Fibroblast of skin of right biceps (primary cell): ENCODE measurements around the gene GMPR2.

Experiments
- DNase-seq: peaks from one replicate; pipeline ENCODE4 v3.0.0-alpha.2; 2013

The GMPR2 gene

GRCh38 chr14:24271134-24271833 lies 38.6 kb downstream of the GMPR2 start, which contains the start of gene RABGGTA:
TSS of gene RABGGTA (minus strand) at chr14:24271597. CDS start at chr14:24271115, 482 bp downstream.
- peak; percentile 88 for DNase-seq

DNA sequence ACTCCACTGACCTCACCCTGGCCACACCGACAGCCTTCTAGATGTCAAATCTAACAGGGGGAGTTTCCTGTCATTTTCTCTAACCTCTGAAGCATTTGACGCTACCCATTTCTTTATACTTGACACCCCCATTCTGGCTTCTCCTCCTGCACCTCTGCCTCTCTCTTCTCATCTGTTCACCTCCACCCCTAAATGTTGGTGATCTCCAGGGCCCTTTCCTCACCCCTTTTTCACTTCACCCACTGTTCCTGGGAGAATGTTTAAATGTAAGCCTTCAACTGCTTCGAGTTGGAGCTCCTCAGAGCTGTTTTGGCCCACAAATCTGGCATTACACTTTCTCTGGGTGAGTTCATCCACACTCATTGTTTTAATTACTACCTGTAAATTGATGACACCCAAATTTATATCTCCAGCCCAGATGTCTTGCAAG lies 39.1 kb downstream of the GMPR2 start:
- DNase-seq: no peak

GRCh38 chr14:24272467-24272866 lies 39.7 kb downstream of the GMPR2 start:
- DNase-seq: no peak

DNA sequence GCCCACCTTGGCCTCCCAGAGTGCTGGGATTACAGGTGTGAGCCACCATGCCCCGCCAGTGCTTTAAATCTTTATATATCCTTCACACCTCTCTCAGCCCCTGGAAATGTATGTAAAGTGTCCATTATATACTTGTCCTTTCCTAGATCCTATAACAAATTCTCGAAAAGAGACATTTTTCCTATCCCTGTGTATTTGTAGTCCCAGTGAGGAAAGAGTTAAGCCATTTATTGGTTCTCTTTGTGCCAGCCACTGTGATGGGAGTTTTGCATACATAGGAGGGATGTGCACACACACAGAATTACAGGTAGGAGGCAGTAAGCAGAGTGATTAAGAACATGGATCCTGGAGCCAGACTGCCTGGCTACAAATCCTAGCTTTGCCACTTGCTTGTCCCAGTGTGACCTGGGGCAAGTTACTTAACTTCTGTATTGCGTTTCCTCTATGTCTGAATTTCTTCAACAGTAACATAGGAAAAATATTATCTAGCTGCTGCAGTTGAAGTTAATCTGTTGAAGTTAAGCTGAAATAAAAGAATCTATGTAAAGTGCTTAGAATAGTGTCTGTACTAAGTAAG lies 40.8 kb downstream of the GMPR2 start:
- no peak for DNase-seq

- no peak for DNase-seq
These were observed 41.4 kb downstream of the GMPR2 start for GRCh38 chr14:24274101-24274543.

GRCh38 chr14:24277071-24277470 lies 44.3 kb downstream of the GMPR2 start:
- no peak for DNase-seq

- DNase-seq: no peak
These were observed 45.0 kb downstream of the GMPR2 start for GRCh38 chr14:24277606-24278321.

DNA sequence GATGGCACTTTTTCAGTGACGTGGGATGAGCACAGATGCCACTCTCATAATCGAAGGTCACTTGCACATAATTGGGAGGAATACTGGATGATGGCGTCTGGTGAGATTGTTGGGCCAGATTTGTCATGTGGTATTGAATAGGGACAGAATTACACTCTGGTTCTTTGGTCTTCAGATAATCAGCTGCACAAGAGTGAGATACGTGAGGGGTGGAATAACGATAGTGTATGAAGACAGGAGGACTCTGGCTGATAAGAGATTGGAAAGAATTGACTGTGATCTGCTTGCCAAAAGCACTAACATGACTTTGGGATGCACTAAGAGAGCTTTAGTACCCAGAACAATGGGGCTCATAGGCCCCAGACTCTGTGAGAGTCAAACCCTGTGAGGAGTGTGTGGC lies 45.7 kb downstream of the GMPR2 start:
- DNase-seq: no peak

DNA sequence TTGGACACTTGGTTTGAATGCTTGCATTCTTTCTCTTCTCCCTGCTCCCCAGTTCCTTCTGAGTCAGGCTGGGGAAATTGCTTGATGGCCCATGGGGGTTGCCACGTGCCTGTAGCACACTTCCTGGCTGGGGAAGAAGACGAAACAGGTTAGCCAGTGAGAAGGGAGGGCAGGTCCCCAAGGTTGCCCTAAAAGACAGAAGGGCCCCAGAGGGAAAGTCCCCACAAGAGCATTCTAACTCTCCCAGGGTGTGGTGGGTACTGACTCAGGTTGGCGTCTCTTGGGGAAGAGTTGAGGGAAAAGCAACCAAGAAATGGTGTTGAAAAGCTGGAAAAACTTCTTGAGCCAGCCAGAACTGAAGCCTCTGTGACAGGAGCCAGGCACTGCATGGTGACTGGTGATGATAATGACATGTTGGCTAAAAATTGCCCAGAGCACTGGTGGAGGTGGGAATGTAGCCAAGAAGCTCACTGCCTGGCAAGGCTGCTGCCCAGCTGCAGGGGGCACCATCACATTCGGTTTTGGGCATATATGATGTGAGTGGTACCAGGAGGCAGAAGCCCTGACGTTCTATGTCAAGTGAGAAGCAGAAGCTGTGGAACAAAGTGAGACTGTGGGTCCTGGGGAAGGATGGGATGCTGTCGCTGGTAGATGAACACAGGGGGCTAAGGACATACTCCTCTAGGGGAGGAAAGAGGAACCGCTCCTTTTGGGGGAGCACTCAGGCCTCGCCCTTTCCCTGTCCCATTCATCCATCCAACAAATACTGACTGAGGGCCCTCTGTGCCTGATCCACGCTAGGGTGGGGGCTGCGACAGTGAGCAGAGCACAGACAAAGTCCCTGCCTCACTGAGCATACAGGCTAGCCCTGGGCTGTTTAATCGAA lies 46.8 kb downstream of the GMPR2 start:
- DNase-seq: peak; percentile 15

DNA sequence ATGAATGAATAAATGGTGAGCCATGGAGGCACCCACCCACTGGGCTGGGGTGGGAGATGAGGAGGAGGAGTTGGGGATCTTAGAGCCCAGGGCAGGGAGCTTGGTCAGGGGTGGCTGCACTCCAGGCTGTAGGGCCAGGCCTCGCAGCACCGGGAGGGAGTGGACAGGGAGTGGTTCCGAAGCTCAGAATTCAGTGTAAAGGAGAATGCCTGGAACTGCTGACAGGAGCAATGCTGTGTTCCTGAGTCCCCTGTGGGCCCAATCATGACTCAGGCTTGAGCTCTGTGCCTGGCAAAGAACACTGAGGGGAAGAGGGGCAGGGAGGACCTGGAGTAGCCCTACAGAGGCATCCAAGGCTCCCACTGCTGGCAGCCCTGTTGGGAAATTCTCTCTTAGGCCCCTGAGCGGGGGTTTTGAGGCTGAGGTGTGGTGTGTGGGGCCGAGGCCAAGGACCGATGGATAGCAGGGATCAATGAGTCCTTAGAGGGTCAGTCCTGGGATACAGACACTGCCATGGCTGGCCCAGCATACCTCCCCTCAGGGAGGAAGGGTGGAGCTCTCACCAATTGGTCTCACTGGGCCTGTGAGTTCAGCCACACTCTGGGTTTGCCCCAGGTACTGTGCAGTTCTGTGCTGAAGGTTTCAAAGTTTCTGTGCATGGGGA lies 48.2 kb downstream of the GMPR2 start:
- no peak for DNase-seq

DNA sequence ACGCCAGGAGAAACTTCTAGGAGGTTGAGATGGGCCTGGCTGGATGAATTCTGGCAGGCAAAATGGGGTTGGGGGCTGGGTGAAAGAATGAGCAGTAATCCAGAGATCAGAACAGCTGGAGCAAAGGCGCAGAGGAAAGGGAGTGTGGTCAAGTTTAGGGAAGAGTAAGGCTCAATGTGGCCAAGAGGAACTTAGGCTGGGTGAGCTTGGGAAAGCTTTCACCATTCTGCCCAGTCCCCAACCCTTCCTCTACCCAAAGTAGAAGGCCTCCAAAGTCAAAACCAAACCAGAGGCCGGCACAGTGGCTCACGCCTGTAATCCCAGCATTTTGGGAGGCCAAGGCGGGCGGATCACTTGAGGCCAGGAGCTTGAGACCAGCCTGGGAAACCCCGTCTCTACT lies 48.9 kb downstream of the GMPR2 start:
- DNase-seq: no peak

GRCh38 chr14:24282736-24283135 lies 50.0 kb downstream of the GMPR2 start:
- DNase-seq: no peak

DNA sequence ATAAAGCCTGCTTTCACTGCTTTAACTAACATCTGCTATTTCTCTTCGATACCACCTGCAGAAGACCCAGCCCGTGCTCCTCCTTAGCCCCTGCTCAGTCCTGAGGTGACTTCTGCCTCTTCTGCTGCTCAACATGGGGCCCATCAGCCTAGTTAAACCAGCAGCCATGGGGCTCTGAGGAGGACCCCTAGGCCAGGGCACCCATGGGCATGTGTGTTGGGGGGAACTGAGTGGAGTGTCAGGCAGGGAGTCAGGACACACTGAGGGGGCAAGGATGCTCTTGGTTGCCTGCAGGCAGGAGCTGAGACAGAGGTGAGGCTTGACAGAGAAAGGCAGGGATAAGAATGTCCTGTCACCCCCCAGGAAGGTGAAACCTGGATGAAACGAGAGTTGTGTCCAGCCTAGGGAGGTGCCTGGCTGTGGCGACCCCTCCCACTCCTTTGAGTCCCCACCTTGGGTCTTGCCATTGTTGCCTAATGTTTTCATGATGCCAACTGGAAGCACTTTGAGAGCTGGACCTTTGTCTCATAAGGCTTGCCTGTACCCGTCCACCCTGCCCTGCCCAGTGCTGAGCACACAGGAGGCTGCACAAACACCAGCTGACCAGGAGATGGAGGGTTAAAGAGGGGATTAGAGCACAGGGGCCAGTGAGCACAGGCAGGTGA lies 51.2 kb downstream of the GMPR2 start:
- DNase-seq: no peak

DNA sequence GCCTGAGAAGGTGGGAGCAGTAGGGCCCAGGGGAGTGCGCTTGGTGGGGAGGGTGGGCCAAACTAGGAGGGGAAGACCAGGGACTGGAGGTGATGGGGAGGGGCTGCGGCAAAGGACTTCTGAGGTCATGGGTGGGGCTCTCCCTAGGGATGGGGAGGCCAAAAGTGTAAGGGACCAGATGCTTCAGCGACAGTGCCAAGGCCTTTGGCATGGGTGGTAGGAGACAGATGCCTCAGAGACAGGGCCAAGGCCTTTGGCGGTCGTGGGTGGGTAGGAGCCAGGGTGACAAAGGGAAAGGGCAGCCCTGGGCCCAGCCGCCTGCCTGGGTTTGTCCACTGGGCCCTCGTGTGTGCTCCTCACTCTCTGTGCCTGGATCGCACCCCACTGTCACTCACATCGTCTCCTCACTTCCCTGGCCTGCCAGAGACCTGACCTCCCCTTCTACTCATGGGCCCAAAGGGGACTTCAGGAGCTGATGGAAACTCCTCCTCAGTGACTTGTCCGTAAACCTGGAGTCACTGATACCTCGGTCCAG lies 51.8 kb downstream of the GMPR2 start:
- no peak for DNase-seq

- DNase-seq: no peak
These were observed 52.6 kb downstream of the GMPR2 start for GRCh38 chr14:24285351-24285750.

DNA sequence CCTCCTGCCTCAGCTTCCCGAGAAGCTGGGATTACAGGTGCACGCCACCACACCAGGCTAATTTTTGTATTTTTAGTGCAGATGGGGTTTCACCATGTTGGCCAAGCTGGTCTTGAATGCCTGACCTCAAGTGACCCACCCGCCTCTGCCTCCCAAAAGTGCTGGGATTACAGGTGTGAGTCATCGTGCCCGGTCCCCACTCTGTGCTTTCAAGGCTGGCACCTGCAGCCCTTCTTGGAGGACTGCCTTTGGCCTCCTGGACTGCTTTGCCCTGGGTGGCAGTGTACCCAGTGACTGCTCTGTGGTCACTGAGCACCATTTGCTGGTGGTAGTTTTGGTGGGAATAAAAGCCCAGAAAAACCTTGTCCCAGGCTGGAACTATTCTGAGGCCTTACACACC lies 54.3 kb downstream of the GMPR2 start:
- no peak for DNase-seq
